Caco-2 (cell line): ENCODE results near the gene SMARCA4. TPM values are rescaled to one million over a fixed set of nuclear protein-coding genes. Genes with fewer than 3 reads are reported as not detected.
"Not testable (repeated sequence)": the region's sequence is repeated elsewhere in the genome, so short reads cannot be mapped to it uniquely, and the experiment has no call there.

Source experiments
- BruUV-seq: library from RNA; stranded (reverse); fragments of 400-500 nt; replicated peaks from 2 replicates; lab custom pipeline; 2021; lab: Mats Ljungman, UMichigan
- CTCF ChIA-PET: fragments of 300-600 bp; sonication (Branson Sonifier 250); formaldehyde crosslinking; loops from one replicate; lab custom pipeline; 2022; ENCODE audit warnings: antibody characterized with exemption; lab: Charles Lee
- POLR2A ChIA-PET: fragments of 300-600 bp; sonication (Branson Sonifier 250); formaldehyde crosslinking; loops from one replicate; lab custom pipeline; 2022; ENCODE audit warnings: antibody characterized with exemption; lab: Charles Lee
- DNase-seq, 2 experiments: peaks; one replicate each; pipeline versions ENCODE4 v3.0.0 to v3.0.0-alpha.2; 2020 to 2022
- H3K27me3 ChIP-seq: replicated peaks from 2 replicates; pipeline ENCODE4 v1.6.0; 2011; ENCODE audit warnings: low read length; ENCODE audit not compliant: control insufficient read depth, insufficient read depth
- H3K36me3 ChIP-seq: 2 replicates; pipeline ENCODE4 v1.5.1; 2011; ENCODE audit warnings: low read length; ENCODE audit not compliant: control insufficient read depth, insufficient read depth
- H3K4me1 ChIP-seq: fragments of 250-450 bp; sonication (Bioruptor Pico); 2 replicates; pipeline ENCODE4 v1.5.1; 2020; ENCODE audit warnings: mild to moderate bottlenecking
- H3K4me3 ChIP-seq: 2 replicates; pipeline ENCODE4 v1.5.1; 2011; ENCODE audit warnings: low read depth, mild to moderate bottlenecking, control low read depth, low read length
- H3K9me3 ChIP-seq: fragments of 250-450 bp; sonication (Bioruptor Pico); 2 replicates; pipeline ENCODE4 v1.5.1; 2020; ENCODE audit warnings: mild to moderate bottlenecking, moderate library complexity
- H3K27ac Mint-ChIP-seq: one replicate; pipeline ENCODE4 v1.8.0; 2022; ENCODE audit warnings: mixed read lengths; ENCODE audit not compliant: unreplicated experiment
- H3K27me3 Mint-ChIP-seq: one replicate; pipeline ENCODE4 v1.8.0; 2022; ENCODE audit warnings: mixed read lengths; ENCODE audit not compliant: insufficient read depth, unreplicated experiment
- H3K36me3 Mint-ChIP-seq: one replicate; pipeline ENCODE4 v1.8.0; 2022; ENCODE audit warnings: mild to moderate bottlenecking, mixed read lengths; ENCODE audit not compliant: insufficient read depth, unreplicated experiment
- H3K4me1 Mint-ChIP-seq: one replicate; pipeline ENCODE4 v1.8.0; 2022; ENCODE audit warnings: low read depth, mixed read lengths; ENCODE audit not compliant: unreplicated experiment
- H3K4me3 Mint-ChIP-seq: one replicate; pipeline ENCODE4 v1.8.0; 2022; ENCODE audit warnings: mild to moderate bottlenecking, moderate library complexity, mixed read lengths; ENCODE audit not compliant: unreplicated experiment
- H3K9me3 Mint-ChIP-seq: one replicate; pipeline ENCODE4 v1.8.0; 2022; ENCODE audit warnings: mixed read lengths; ENCODE audit not compliant: unreplicated experiment
- intact Hi-C: fragments of 100-400 bp; cut with micrococcal nuclease; formaldehyde crosslinking; loops from one replicate; pipeline ENCODE4 v1.10.0; 2022; ENCODE audit not compliant: unreplicated experiment
- total RNA-seq: library from RNA; stranded (reverse); gene quantifications from 2 replicates; pipeline ENCODE4 v1.2.3, GENCODE V29; 2022
- TF ChIP-seq, protein P1 (sequence below), 2 experiments: fragments of 200-600 bp in 1 of 2; IDR thresholded peaks; 1 replicate in 1 of 2; 2 replicates in 1 of 2; pipeline versions ENCODE4 v1.5.1 to v1.8.0; 2011 to 2022; ENCODE audit warnings: antibody characterized with exemption in 1 of 2, control low read depth in 1 of 2, inconsistent platforms in 1 of 2, low read depth in 1 of 2, low read length in 1 of 2, mild to moderate bottlenecking in 1 of 2, moderate library complexity in 1 of 2; ENCODE audit not compliant: insufficient read depth in 1 of 2, severe bottlenecking in 1 of 2, unreplicated experiment in 1 of 2

SMARCA4 gene
- total RNA-seq, 1 experiment from 2014 or later, result 171 TPM

- H3K4me3 ChIP-seq, result no peak overlapping the region
- no peak overlapping the region for H3K4me3 Mint-ChIP-seq
- peaks cover 94% of the 10 kb centered on the region for H3K36me3 Mint-ChIP-seq
- no peaks in the 10 kb centered on the region for H3K27me3 Mint-ChIP-seq
- DNase-seq, result no peak
- H3K9me3 Mint-ChIP-seq, result no peaks in the 10 kb centered on the region
- no peaks in the 10 kb centered on the region for H3K9me3 ChIP-seq
- TF ChIP-seq, protein P1, sequence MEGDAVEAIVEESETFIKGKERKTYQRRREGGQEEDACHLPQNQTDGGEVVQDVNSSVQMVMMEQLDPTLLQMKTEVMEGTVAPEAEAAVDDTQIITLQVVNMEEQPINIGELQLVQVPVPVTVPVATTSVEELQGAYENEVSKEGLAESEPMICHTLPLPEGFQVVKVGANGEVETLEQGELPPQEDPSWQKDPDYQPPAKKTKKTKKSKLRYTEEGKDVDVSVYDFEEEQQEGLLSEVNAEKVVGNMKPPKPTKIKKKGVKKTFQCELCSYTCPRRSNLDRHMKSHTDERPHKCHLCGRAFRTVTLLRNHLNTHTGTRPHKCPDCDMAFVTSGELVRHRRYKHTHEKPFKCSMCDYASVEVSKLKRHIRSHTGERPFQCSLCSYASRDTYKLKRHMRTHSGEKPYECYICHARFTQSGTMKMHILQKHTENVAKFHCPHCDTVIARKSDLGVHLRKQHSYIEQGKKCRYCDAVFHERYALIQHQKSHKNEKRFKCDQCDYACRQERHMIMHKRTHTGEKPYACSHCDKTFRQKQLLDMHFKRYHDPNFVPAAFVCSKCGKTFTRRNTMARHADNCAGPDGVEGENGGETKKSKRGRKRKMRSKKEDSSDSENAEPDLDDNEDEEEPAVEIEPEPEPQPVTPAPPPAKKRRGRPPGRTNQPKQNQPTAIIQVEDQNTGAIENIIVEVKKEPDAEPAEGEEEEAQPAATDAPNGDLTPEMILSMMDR (IDR thresholded peaks at IDR 0.05; ENCODE audit: insufficient read depth in 1 of 2, low read depth in 1 of 2, low read length in 1 of 2, severe bottlenecking in 1 of 2, unreplicated experiment in 1 of 2), result no peak
- ChIA-PET POLR2A (no interaction called here), CTCF (no interaction called here)
- H3K4me1 Mint-ChIP-seq, result peaks cover 9% of the 10 kb centered on the region
- intact Hi-C loops, result loop anchor here (5.0 kb wide), 1 partner anchor 156 kb away; no protein-coding TSS in a partner anchor
- H3K27ac Mint-ChIP-seq, result peak overlapping the region; percentile 99
- no TSS peak for BruUV-seq
- peaks cover 13% of the 10 kb centered on the region for H3K36me3 ChIP-seq
- no peaks in the 10 kb centered on the region for H3K27me3 ChIP-seq
- H3K4me1 ChIP-seq, result peaks cover 39% of the 10 kb centered on the region
Measured at GRCh38 chr19:11093689-11094238, 132.9 kb downstream of the SMARCA4 start.

DNA sequence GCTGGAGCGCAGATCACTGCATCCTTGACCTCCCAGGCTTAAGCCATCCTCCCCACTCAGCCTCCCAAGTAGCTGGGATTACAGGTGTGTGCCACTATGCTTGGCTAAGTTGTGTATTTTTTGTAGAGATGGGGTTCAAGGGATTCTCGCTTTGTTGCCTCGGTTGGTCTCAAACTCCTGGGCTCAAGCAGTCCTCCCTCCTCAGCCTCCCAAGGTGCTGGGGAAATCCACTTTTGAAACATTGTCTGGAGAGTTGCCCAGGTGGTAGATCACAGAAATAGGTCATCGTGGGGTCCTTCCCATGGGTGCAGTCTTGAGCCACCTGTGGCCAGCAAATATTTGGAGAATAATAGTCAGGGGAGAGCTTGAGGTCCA lies 133.7 kb downstream of the SMARCA4 start:
- Mint-ChIP-seq H3K27ac (peak overlapping the region; percentile 80), H3K4me1 (peaks cover 9% of the 10 kb centered on the region), H3K4me3 (peak overlapping the region; percentile 24), H3K9me3 (no peaks in the 10 kb centered on the region), H3K36me3 (peaks cover 95% of the 10 kb centered on the region), H3K27me3 (no peaks in the 10 kb centered on the region)
- ChIA-PET POLR2A (no interaction called here), CTCF (interaction anchor here (0.6 kb wide), 1 partner anchor 29 kb away, joined by 3 read pairs; no protein-coding TSS in a partner anchor)
- no TSS peak for BruUV-seq
- Histone ChIP-seq H3K36me3 (peaks cover 13% of the 10 kb centered on the region), H3K9me3 (no peaks in the 10 kb centered on the region), H3K4me3 (no peak overlapping the region), H3K4me1 (peaks cover 38% of the 10 kb centered on the region), H3K27me3 (no peaks in the 10 kb centered on the region)
- no peak for DNase-seq
- TF ChIP-seq, protein P1 (IDR thresholded peaks at IDR 0.05; ENCODE audit: insufficient read depth in 1 of 2, low read depth in 1 of 2, low read length in 1 of 2, severe bottlenecking in 1 of 2, unreplicated experiment in 1 of 2), result no peak
- intact Hi-C loops, result loop anchor here (5.0 kb wide), 1 partner anchor 157 kb away; no protein-coding TSS in a partner anchor

GRCh38 chr19:11096210-11096841 lies 135.5 kb downstream of the SMARCA4 start:
- Histone ChIP-seq H3K4me1 (peaks cover 38% of the 10 kb centered on the region), H3K9me3 (no peaks in the 10 kb centered on the region), H3K36me3 (peaks cover 11% of the 10 kb centered on the region), H3K27me3 (no peaks in the 10 kb centered on the region), H3K4me3 (no peak overlapping the region)
- TF ChIP-seq, protein P1 (IDR thresholded peaks at IDR 0.05; ENCODE audit: insufficient read depth in 1 of 2, low read depth in 1 of 2, low read length in 1 of 2, severe bottlenecking in 1 of 2, unreplicated experiment in 1 of 2), result no peak
- H3K36me3 Mint-ChIP-seq, result peaks cover 96% of the 10 kb centered on the region
- DNase-seq, result no peak
- H3K4me1 Mint-ChIP-seq, result peaks cover 9% of the 10 kb centered on the region
- BruUV-seq, result no TSS peak
- intact Hi-C loops, result no loop called here
- H3K4me3 Mint-ChIP-seq, result no peak overlapping the region
- no peaks in the 10 kb centered on the region for H3K27me3 Mint-ChIP-seq
- peak overlapping the region; percentile 42 for H3K27ac Mint-ChIP-seq
- H3K9me3 Mint-ChIP-seq, result no peaks in the 10 kb centered on the region
- ChIA-PET CTCF (no interaction called here), POLR2A (interaction anchor here (0.6 kb wide), 1 partner anchor 156 kb away, joined by 3 read pairs; no protein-coding TSS in a partner anchor)

GRCh38 chr19:11097367-11097766 lies 136.5 kb downstream of the SMARCA4 start:
- CTCF ChIA-PET, H3K4me3 Mint-ChIP-seq, H3K27me3 Mint-ChIP-seq, intact Hi-C loops, H3K27ac Mint-ChIP-seq, H3K9me3 ChIP-seq, POLR2A ChIA-PET, DNase-seq, BruUV-seq, H3K4me1 Mint-ChIP-seq, H3K9me3 Mint-ChIP-seq, H3K27me3 ChIP-seq, H3K4me3 ChIP-seq: not testable (repeated sequence)
- Histone ChIP-seq H3K36me3 (peaks cover 13% of the 10 kb centered on the region), H3K4me1 (peaks cover 35% of the 10 kb centered on the region)
- H3K36me3 Mint-ChIP-seq, result peaks cover 96% of the 10 kb centered on the region
